MV-4-11 (cell line): Measurements from ENCODE around the gene MLEC.

Source experiments
- DNase-seq: peaks from one replicate; lab custom pipeline; 2025; lab: John Stamatoyannopoulos, UW

Gene MLEC

DNA sequence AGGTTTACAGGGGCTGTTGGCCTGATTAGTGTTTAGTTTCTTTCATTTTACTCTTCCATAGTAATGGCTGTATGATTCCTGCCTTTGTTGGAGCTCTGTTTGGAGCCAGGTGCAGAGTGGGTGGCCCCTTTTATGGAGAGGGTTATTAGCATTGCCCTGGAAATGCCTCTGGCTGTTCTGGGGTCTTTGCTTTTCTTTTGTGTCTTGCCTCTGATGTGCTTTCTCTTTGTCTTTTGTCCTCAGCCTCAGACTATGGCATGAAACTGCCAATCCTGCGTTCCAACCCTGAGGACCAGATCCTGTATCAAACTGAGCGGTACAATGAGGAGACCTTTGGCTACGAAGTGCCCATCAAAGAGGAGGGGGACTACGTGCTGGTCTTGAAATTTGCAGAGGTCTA, 6.9 kb downstream of the MLEC start:
- no peak for DNase-seq

- DNase-seq: no peak
Measured at GRCh38 chr12:120696626-120697025, 9.7 kb downstream of the MLEC start.

DNA sequence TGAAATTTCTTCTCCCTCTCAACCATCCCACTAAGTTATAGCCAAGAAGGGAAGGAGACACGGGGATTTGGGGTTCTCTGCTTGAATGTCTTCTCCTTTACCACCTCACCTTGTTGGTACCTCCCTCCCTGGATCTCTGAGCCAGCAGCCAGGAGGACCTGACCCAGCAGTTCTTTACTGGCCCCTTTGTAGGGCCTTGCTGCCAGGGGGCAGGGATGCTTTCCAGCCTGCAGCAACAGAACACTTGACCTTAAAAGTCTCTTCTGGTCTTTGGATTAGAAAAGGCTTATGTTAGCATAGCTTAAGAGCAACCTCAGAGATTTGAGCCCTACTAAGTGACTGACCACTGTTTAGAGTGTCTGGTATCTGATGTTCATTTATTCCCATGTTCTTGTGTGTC, 10.4 kb downstream of the MLEC start:
- DNase-seq: no peak

GRCh38 chr12:120698665-120699064, 11.7 kb downstream of the MLEC start:
- DNase-seq: peak; percentile 58

DNA sequence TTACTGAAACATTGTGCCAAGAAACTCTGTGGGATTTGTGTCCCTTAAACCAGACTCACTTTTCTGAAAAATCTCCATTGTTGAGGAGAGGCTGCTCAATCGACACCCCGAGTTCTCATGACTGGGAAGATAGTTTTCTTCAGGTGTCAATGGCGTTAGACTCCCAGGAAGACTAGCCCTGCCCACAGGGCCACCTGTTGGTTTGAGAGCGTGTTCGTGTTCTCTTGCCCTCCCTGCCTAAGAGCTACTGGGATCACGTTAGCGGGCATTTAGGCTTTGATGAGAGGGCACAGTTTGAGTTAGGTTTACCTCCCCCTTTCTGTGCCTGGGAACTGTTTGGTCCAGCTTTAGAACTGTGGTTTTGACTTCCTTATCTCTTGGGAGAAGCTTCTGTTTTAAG, 12.6 kb downstream of the MLEC start:
- DNase-seq: no peak

DNA sequence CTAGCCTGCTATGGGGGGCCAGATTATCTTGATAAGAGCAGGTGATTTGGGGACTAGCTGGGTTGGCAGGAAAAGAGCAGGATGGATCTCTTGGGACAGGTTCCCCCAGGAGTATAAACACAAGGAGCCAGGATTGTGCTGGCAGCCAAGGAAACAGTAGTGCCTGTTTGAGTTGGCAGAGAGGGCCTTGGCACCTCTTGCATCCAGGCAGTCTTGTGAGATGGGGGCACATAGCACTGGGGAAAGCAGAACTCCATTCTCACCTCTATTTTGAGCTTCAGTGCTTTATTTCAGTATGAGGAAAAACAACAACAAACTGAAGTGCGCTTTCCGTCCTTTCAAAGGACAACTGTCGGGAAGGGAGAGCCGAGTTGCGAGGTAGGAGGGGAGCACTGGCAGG, 13.9 kb downstream of the MLEC start:
- DNase-seq: no peak

GRCh38 chr12:120702637-120703036, 15.7 kb downstream of the MLEC start:
- DNase-seq: no peak

GRCh38 chr12:120703311-120703942, 16.5 kb downstream of the MLEC start:
- DNase-seq: no peak

GRCh38 chr12:120705618-120706017, 18.7 kb downstream of the MLEC start:
- DNase-seq: no peak

DNA sequence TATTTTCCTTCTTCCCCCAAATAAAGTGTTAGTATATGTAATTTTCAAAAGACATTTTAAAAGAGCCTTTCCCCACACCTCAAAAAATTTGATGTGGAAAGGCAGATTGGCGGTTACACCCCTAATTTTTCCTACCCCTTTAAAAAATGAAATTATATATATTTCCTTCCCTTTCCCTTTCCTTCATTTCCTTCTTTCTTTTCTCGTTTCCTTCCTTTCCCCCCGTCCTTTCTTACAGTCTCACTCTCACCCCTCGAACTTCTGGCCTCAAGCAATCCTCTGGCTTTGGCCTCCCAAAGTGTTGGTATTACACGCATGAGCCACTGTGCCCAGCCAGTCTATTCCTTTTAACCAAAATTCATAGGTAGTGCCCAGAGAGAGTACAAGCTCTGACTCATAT, 19.1 kb downstream of the MLEC start:
- DNase-seq: no peak

- DNase-seq: no peak
Measured at GRCh38 chr12:120708651-120709050, 21.7 kb downstream of the MLEC start.

DNA sequence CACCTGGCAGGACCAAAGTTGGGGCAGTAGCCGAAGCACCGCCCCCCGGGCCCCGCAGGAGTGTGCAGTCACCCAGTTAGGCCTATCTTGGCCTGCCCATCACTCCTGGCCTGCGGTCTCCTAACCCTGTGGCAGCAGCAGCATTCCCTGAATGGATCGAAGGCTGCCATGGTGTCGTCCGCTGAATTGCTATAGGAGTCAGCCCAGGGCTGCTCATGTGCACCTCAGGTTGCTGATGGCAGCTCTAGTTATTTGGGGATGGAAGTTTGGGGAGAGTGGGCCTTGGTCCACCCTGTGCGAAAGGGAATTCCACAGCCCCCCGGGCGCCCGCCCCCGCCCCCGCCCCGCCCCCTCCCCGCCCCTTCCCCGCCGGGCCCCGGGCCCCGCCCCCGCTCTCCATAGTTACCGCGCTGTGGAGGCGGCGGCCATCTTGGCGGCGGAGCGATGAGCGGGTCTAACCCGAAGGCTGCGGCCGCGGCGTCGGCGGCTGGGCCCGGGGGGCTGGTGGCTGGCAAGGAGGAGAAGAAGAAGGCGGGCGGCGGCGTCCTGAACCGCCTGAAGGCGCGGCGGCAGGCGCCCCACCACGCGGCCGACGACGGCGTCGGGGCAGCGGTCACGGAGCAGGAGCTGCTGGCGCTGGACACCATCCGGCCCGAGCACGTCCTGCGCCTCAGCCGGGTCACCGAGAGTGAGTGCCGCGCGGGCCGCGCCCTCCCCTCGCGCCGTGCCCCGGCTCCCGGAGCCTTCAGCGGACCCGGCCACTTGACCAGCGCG, 23.3 kb downstream of the MLEC start, which contains the start of gene UNC119B:
UNC119B (plus strand) TSS at position 428 of the 774 bp plus-strand sequence; CDS start at position 445, 17 bp downstream.
- peak; percentile 29 for DNase-seq

DNA sequence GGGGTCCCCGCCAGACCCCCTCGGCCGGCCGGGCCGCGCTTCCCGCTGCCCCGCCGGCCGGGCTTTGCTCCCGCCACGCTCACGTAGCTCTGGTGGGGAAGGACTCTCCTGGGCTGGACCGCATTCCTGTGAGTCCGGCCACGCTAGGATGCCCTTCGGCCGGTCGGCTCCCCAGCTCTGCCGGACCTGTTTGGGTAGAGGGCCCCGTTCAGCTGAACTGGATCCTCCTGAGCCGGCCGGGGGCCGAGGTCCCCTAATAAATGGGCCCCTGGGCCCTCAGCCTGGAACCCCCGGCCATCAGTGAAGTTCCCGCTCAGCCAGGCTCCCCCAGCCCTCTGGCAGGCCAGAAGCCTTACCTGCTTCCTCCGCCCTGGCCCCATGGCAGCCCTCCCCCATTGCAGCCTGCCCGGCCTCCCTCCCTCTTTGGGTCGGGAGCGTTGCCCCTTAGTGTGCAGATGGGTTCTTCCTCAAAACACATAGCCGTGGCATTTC, 23.9 kb downstream of the MLEC start:
- DNase-seq: peak; percentile 13

DNA sequence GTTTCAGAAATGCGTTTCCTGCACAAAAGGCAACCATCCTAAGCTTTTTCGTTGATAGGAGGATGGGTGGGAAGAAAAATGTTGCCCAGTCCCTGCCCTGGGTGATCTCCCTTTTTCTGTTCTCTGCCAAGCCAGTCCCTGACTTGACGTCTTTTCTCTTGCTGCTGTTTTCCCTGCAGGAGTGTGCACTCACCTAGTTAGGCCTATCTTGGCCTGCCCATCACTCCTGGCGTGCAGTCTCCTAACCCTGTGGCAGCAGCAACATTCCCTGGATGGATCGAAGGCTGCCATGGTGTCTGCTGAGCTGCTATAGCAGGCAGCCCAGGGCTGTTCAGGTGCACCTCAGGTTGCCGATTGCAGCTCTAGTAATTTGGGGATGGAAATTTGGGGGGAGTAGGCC, 24.5 kb downstream of the MLEC start:
- no peak for DNase-seq

- no peak for DNase-seq
Measured at GRCh38 chr12:120712610-120713009, 25.7 kb downstream of the MLEC start.

DNA sequence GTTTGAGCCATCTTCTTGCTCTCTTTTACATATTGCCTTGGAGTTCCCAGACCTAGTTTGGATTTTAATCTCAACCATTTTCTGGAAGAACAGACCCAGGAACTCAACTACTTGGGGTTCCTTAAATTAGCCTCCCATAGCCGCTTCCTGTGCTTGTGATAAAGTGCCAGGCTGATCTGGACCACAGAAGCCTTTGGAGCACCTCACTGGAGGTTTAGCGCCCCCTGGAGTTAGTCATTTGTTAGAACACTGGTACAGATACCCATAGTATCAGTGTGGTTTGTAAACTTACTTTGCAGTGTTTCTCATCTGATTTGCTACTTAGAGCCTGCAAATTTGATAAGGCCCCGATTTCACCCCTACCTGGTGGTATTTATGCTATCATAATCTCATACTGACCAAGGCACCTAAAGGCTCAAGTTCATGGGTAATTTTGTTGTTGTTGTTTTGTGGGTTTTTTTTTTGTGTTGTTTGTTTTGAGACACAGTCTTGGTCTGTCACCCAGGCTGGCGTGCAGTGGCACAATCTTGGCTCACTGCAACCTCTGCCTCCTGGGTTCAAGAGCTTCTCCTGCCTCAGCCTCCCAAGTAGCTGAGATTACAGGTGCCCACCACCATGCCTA, 27.0 kb downstream of the MLEC start:
- DNase-seq: peak; percentile 83

GRCh38 chr12:120718055-120718454, 31.1 kb downstream of the MLEC start:
- no peak for DNase-seq

- no peak for DNase-seq
Measured at GRCh38 chr12:120719072-120719471, 32.1 kb downstream of the MLEC start.

- no peak for DNase-seq
Measured at GRCh38 chr12:120719496-120720233, 32.7 kb downstream of the MLEC start.

DNA sequence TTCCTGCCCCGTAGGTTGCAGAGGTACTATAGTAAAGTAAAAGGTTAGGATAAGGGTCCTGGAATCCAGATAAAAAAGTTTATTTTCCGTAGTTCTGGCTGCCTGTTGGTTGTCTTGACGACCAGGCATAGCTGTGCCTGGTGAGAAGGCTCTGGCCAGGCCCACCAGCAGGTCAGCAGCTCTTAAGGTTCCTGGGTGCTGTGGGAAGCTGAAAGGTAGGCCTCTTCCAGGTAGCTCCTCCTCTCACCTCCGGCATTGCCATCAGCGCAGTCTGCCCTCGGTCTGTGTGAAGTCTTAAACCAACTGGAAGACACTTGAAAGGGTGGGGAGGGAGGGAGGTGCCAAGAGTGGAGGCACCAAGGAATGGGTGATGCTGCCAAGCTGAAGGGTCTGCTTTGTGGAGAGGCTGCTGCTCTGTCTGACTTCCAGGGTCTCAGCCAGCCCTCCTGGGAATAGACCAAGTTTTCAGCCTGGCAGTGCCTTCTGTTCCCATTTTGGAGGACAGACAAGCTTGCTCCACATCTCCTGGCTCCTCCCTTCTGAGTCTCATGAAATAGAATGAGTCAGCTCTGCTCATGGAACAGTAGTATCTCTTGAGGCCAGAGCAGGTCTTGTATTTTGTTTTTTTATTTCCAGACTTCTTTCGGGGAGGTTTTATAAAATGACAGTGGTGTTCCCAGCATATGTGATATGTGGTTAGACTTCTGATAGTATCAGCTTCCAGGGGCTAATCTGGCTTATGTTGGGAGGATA, 33.5 kb downstream of the MLEC start:
- DNase-seq: peak; percentile 43

- DNase-seq: no peak
Measured at GRCh38 chr12:120720987-120721801, 34.2 kb downstream of the MLEC start.
